Activated CD4-positive, alpha-beta T cell treated with anti-CD3 and anti-CD28 coated beads, Interleukin-2, Interleukin-6, amounts not matched to agents 100 ng/mL and 50 ng/mL, durations not matched to agents 16 hours and 8 hours (primary cell): ENCODE results near the gene TRAF2.

Experiments
- DNase-seq: peaks from one replicate; pipeline ENCODE4 v3.0.0-alpha.2; 2020

The TRAF2 gene

GRCh38 chr9:136951541-136952320 lies 65.4 kb downstream of the TRAF2 start, which contains the start of gene LCN12:
TSS of gene LCN12 (plus strand) at chr9:136952273. CDS start at chr9:136952328, 55 bp downstream.
- no peak for DNase-seq

GRCh38 chr9:136952321-136952850 lies 66.1 kb downstream of the TRAF2 start:
- DNase-seq: no peak

DNA sequence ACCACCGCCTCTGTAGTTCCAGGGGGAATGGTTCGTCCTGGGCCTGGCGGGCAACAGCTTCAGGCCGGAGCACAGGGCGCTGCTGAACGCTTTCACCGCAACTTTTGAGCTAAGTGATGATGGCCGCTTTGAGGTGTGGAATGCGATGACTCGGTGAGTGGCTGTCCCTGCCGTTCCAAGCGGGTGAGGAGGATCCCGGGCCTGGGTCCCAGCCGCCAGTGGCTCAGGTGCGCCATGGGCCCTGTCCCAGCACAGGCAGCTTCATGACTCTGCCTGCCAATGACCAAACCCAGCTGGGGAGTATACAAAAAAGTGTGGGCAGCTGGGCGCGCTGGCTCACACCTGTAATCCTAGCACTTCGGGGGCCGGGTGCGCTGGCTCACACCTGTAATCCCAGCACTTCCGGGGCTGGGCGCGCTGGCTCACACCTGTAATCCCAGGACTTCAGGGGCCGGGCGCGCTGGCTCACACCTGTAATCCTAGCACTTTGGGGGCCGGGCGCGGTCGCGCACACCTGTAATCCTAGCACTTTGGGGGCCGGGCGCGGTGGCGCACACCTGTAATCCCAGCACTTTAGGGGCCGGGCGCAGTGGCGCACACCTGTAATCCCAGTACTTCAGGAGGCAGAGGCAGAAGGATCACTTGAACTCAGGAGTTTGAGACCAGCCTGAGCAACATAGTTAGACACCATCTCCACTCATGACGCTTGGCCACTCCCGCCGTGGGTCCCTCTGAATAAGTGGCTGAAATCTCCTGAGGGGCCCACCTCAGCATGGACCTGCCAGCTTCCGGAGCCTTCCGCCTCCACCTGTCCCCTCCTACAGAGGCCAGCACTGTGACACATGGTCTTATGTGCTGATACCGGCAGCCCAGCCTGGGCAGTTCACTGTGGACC lies 66.8 kb downstream of the TRAF2 start:
- no peak for DNase-seq

- DNase-seq: no peak
These were observed 67.5 kb downstream of the TRAF2 start for GRCh38 chr9:136953771-136954269.

DNA sequence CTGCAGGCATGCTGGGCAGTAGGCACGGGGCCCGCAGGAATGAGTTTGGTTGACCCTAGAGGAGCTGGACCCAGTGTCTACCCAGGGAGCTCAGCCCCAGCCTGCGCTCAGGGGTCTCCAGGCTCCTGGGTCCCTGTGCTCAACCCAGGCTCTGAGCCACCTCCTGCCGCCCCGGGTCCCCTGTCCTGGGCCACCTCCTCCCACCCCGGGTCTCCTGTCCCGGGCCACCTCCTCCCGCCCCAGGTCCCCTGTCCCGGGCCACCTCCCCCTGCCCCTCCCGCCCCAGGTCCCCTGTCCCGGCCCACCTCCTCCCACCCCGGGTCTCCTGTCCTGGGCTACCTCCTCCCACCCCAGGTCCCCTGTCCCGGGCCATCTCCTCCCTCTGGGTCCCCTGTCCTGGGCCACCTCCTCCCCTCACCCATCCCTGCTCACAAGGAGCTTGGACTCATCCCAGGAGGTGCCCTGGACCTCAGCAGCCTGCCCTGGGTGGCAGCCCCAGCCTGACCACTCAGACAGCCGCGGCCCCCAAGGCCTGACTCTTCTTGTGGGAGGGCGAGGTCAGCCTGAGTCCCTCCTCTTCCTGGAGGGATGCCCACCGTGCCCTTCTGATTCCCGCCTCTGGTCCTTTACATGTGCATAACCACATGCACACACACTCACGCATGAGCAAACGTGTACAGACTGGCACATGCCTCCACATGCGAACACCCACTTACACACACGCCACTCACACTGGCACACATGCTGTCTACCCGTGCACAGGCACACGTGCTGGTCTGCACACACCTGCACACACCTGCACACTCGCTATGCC lies 68.2 kb downstream of the TRAF2 start:
- DNase-seq: no peak

- DNase-seq: no peak
These were observed 69.1 kb downstream of the TRAF2 start for GRCh38 chr9:136955202-136955942.

DNA sequence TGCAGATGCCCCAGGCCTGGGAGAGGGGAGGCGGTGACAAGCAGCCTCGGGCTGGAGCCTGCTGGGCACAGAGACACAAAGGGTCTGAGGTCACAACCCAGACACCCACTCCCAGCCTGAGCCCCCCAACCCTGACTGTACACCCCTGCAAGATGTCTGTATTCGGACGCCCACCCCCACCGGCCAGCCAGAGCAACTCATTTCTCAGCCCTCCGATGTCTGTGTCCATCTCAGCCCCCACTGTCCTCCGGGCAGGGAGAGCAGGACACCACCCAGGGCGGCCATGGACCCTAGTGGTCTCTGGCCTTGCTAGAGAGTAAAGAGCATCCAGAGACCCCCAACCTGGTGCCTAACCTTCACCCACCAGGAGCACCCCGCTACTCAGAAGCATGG lies 69.6 kb downstream of the TRAF2 start:
- no peak for DNase-seq

DNA sequence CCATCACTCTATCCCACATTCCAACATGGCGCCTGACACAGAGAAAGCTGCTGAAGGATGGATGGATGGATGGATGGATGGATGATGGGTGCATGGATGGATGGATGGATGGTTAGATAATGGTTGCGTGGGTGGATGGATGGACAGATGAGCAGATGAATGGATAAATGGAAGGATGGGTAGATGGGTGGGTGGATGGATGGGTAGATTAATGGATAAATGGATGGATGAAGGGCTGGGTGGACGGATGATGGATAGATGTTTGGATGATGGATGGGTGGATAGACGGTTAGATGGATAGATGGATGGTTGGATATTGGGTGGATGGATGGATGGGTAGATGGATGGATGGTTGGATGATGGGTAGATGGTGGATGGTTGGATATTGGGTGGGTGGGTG lies 70.3 kb downstream of the TRAF2 start:
- no peak for DNase-seq

DNA sequence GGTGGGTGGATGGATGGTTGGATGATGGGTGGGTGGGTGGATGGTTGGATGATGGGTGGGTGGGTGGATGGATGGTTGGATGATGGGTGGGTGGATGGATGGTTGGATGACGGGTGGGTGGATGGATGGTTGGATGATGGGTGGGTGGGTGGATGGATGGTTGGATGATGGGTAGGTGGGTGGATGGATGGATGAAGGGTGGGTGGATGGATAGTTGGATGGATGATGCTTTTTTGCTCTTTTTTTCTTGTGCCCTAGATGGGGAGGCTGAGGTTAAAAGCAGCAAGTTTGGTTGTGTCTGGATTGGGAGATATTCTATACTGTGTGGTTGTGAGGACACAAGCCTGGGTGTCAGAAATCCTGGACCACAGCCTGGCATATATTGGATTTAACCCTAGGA lies 71.1 kb downstream of the TRAF2 start:
- no peak for DNase-seq

- DNase-seq: no peak
These were observed 71.6 kb downstream of the TRAF2 start for GRCh38 chr9:136957901-136958300.

DNA sequence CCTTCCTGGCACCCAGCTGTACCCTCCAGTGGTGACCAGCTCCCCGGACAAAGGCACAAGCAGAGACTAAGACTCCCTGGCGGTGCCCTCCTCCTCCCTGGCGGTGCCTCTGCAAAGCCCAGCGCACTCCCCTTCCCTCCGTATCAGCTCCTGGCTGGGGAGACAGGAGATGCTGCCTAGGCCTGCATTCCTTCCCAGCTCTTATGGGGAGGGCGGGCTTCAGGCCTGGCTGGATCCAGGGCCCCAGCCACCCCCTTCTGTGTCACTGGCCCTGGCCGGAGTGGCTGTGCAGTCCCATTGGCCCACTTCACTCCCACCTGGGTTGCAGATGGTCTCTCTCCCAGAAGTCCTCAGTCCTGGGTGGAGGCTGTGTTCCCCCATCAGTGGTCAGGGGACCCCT lies 72.2 kb downstream of the TRAF2 start:
- DNase-seq: no peak

- DNase-seq: no peak
These were observed 72.9 kb downstream of the TRAF2 start for GRCh38 chr9:136958898-136959850.

- DNase-seq: no peak
These were observed 74.1 kb downstream of the TRAF2 start for GRCh38 chr9:136960212-136960937.

DNA sequence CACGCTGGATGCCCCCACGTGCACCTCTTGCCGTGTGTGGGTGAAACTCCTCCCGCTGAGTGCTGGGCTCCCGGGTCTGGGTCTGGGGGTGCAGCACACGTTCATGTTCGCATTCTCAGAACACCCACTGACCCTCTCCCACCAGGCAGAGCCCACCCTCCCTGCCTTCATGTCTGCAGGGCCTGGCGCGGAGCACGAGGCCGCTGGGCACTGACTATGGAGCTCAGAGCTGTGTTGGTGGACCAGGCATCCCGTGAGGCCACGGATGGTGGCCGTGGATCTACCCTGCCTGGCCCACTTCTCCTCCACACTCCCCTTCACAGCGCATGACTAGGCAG lies 74.6 kb downstream of the TRAF2 start:
- DNase-seq: no peak

GRCh38 chr9:136961279-136962065 lies 75.2 kb downstream of the TRAF2 start:
- no peak for DNase-seq

GRCh38 chr9:136962163-136962562 lies 75.8 kb downstream of the TRAF2 start:
- DNase-seq: no peak

- no peak for DNase-seq
These were observed 76.5 kb downstream of the TRAF2 start for GRCh38 chr9:136962701-136963248.

DNA sequence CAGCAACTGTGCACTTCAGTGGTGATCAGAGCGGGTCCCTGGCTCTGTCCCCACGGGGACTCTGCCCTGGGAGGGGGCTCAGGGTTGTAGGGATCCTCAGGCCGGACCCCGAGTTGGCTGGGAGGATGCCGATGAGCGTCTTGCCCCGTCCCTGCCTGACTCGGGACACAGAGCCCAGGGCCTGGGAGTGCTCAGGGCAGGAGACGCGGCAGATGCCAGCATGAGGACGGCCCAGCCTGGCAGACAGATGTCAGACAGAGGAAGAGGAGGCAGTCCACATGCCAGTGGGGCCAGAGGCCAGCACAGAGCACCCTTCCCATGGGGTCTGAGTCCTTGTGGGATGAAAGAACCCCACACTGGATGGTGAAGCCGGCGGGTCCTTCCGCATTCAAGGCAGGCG lies 77.0 kb downstream of the TRAF2 start:
- DNase-seq: no peak

DNA sequence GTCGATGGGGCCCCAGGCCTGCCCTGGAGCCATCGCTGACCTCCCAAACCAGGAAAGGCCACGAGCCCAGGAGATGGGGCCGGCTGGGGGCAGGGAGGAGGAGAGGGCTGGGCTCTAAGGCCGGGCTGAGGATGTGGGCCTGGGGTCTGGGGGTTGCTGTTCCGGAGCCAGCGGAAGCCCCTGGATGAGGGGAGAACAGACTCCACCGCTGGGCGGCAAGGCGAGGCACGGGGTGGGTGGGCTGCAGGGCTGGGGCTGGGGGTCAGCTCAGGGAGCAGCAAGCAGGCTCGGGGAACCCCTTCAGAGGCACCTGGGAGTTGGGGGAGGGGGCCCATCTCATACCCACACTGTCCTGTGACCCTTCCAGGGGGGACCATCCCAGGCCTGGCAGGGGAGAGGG lies 77.4 kb downstream of the TRAF2 start:
- DNase-seq: no peak
